GM12872 (cell line): ENCODE data around the gene TNXB.

Source experiments
- TF ChIP-seq, protein P1 (sequence below): IDR thresholded peaks from 3 replicates; pipeline ENCODE4 v1.5.1; 2011; ENCODE audit warnings: low read depth, mild to moderate bottlenecking, low read length, moderate library complexity; ENCODE audit not compliant: insufficient read depth

The TNXB gene

DNA sequence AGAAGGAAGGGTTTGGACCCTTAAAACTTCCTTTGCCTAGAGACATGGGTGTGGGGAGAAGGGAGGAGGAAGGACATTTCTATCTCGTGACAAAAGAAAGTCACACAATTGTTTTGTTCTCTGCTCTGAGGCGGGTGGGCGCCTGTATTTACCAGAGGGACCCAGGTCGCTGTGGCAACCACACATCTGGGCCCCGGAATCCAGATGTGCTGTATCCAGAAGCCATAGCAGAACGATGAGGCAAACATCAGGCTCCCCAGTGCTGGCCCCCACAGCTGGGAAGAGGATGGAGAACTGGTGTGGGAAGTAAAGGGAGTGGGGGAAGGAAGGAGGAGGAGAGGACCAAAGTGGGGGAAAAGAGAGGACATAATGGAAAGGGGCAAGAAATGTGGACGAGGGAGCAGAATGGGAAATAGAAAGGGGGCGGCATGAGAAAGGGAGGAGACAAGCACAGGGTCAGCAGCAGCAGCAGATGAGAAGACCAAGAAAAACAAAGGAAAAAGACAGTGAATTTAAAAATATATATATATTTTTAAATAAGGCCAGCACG lies 3.4 kb upstream of the TNXB start:
- TF ChIP-seq, protein P1, sequence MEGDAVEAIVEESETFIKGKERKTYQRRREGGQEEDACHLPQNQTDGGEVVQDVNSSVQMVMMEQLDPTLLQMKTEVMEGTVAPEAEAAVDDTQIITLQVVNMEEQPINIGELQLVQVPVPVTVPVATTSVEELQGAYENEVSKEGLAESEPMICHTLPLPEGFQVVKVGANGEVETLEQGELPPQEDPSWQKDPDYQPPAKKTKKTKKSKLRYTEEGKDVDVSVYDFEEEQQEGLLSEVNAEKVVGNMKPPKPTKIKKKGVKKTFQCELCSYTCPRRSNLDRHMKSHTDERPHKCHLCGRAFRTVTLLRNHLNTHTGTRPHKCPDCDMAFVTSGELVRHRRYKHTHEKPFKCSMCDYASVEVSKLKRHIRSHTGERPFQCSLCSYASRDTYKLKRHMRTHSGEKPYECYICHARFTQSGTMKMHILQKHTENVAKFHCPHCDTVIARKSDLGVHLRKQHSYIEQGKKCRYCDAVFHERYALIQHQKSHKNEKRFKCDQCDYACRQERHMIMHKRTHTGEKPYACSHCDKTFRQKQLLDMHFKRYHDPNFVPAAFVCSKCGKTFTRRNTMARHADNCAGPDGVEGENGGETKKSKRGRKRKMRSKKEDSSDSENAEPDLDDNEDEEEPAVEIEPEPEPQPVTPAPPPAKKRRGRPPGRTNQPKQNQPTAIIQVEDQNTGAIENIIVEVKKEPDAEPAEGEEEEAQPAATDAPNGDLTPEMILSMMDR, result no peak

DNA sequence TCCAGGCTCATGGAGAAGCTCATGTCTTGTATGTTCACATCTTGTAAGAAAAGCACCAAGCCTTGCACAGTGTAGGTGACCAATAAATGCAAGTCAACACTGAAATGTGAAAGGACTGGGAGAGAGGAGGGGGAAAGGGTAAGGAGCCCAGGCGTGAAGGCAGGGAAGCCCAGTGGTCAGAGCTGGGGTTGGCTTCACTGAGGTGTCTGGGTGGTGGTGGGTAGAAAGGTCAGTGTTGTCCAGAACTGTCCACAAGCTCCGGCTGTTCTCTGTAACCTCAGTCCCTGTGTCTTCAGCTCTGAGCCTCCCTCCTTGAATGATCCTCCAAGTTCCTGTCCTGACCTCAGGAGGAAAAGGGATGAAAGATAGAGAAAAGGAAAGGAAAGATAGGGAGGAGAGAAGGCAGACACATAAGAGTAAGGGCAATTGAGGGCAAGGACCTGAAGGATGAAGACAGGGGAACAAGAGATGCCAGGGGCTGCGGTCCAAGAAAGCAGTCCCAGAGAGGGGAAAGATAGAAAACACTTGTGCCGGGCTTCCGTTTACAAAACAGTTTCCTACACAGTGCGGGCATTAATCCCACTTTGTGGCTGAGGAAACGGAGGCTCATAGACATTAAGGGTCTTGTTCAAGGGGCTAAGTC lies 2.4 kb upstream of the TNXB start:
- TF ChIP-seq, protein P1, result no peak

DNA sequence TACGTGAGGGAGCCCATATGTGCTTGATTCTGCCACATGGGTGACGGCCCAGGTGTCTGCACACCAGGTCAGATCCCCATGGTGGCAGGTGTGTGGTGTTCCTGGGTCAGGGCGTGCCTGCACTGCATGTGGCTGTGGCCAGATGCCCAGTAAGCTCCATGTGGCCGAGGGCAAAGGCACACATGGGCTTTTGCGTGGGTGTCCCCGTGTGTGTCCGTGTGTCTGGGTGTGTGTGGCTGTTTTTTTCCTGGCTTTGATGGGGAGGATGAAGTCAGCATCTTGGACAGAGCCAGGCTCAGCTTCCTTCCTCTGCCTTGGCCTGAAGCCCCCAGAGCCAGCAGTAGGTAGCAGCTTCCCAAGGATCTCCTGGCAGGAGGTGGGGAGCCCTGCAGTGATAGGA lies 1.5 kb upstream of the TNXB start:
- TF ChIP-seq, protein P1, result no peak

DNA sequence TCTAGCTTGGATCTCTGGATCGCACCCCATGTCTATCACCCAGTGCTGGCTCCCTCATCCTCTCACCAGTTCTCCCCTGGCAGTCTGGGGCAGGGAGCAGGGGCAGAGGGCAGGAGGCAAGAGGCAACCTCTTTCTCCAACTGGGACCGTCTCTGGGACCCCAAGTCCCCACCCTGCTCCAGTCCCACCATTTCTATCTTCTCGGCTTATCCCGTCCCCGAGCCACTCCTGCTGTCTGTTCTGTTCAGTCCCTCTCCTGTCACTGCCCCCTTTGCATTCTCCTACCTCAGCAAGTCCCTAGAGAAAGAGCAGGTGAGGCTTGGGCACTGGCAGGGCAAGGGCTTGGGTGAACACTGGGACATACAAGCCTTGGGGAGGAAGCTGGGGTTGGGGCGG lies 625 bp upstream of the TNXB start:
- TF ChIP-seq, protein P1, result no peak

DNA sequence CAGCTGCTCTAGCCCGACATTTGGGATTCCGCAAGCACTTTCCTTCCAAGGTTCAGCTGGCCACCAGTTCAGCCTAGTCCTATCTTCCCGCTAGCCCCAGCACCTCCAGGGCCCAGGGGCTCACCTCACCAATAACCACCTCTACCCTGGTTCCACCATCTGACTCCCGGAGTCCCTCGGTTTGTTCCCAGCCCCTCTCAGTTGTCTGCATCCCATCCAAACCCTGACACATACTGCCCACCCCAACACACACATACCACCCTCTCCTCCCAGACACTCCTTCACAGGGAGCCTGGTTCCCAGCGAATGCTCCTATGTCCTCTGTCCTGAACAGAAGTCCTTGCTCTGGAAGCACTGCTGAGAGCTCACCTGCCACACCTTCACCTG lies 418 bp downstream of the TNXB start:
- TF ChIP-seq, protein P1, result no peak

DNA sequence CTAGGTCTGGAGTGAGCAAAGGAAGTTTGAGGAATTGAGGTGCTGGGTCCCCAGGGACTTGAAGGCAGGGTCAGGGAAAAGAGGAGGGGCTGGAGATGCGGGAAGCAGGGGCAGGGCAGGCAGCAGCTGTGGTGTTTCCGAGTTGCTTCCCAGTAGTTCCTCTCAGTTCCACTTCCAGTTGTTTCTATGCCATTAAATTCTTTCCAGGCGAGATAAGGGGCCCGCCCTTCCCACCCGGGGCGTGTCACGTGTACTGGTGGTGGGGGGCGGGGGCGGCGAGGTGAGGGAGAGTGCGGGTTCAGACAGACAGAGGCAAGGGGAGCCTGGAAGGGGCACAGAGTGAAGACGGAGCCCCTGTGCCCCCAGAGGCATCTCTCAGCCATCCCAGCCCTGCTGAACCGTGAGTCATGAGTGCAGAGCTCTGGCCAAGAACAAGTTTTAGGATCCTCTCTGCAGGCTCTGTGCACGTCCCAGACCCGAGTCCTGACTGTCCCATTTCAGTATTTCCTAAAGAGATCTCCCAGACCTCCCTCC lies 977 bp downstream of the TNXB start:
- TF ChIP-seq, protein P1, result no peak

DNA sequence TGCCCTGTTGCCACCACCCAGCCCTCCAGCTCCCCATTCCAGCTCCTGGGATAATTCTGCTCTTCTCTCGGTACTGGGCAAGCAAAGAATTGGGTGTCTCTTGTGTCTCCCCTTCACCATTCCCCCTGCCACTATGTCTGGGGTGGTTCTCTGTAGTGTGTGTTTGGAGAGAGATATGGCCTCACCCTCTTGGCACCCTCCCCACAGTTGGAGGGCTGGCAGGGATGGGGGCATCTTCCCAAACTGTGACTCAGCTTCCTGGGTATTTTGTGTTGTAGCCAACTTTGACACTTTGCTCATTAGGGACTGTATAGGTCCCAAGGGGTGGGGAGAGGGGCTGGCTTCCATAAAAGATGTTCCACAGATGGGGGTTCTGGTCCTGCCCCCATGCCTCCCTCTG lies 1.7 kb downstream of the TNXB start:
- TF ChIP-seq, protein P1, result no peak

DNA sequence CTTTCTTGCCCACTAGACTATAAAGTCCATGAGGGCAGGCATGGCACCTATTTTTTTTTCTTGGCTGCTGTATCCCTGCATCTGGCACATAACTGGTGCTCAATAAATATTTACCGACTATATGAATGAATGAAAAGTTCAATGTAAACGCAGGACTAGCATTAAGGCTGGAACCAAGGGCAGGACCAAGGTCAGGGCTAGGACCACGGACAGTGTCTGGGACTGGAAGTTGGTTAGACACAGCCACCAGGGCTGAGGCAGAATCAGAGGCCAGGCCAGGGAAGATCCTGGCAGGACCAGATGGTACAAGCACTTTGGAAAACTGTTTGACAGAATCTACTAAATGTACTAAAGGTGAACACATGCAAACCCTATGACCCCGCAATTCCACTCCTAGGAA lies 3.7 kb downstream of the TNXB start:
- TF ChIP-seq, protein P1, result no peak
